Left ventricle myocardium inferior (tissue), 1 donor: Measurements from ENCODE around the gene KLHL30. TPM values are rescaled to one million over a fixed set of nuclear protein-coding genes. Genes with fewer than 3 reads are reported as not detected.

ENCODE experiments used
- DNase-seq: peaks from one replicate; pipeline ENCODE4 v3.0.0-alpha.2; 2020
- H3K27ac ChIP-seq: fragments of 200-600 bp; replicated peaks from 2 replicates; pipeline ENCODE4 v1.8.0; 2021
- H3K27me3 ChIP-seq: fragments of 200-600 bp; 2 replicates; pipeline ENCODE4 v1.8.0; 2021; ENCODE audit warnings: low read depth
- H3K36me3 ChIP-seq: fragments of 200-600 bp; 2 replicates; pipeline ENCODE4 v1.8.0; 2021
- H3K4me1 ChIP-seq: fragments of 200-600 bp; 2 replicates; pipeline ENCODE4 v1.8.0; 2021
- H3K4me3 ChIP-seq: fragments of 200-600 bp; 2 replicates; pipeline ENCODE4 v1.8.0; 2021; ENCODE audit warnings: mild to moderate bottlenecking, moderate library complexity
- H3K9me3 ChIP-seq: fragments of 200-600 bp; replicated peaks from 2 replicates; pipeline ENCODE4 v1.8.0; 2021
- CTCF ChIP-seq: fragments of 200-600 bp; IDR thresholded peaks from 2 replicates; pipeline ENCODE4 v1.8.0; 2021; ENCODE audit warnings: antibody characterized with exemption, mild to moderate bottlenecking, borderline replicate concordance
- intact Hi-C: fragments of 100-400 bp; cut with micrococcal nuclease; formaldehyde crosslinking; loops from one replicate; pipeline ENCODE4 v1.11.0; 2022
- total RNA-seq: library from RNA; stranded (reverse); fragmentation: NEBNext Ultra II Directional; extraction: Animal tissue kit (Norgen Biotek cat#: 25700); gene quantifications from one replicate; pipeline ENCODE4 v1.2.1, GENCODE V29; 2021
- donor health status: DM: no; HTN: yes; CAD: no; lungs with severe emphysema.

Gene KLHL30
- total RNA-seq, 1 donor from 2014 or later = 17.3 TPM

- no peak for TF ChIP-seq CTCF
- Histone ChIP-seq H3K4me3 (no peak overlapping the region), H3K36me3 (no peaks in the 10 kb centered on the region), H3K4me1 (no peaks in the 10 kb centered on the region), H3K27ac (no peak overlapping the region), H3K27me3 (peaks cover 22% of the 10 kb centered on the region), H3K9me3 (no peaks in the 10 kb centered on the region)
- intact Hi-C loops = no loop called here
- no peak for DNase-seq
Measured at GRCh38 chr2:238128061-238128440, 10.4 kb upstream of the KLHL30 start.

- no peaks in the 10 kb centered on the region for H3K36me3 ChIP-seq
Measured at GRCh38 chr2:238128534-238129001, 9.9 kb upstream of the KLHL30 start.

GRCh38 chr2:238129166-238130010, 9.1 kb upstream of the KLHL30 start:
- H3K4me1 ChIP-seq = no peaks in the 10 kb centered on the region
- no peak overlapping the region for H3K4me3 ChIP-seq
- DNase-seq = no peak
- TF ChIP-seq CTCF = no peak
- no peaks in the 10 kb centered on the region for H3K9me3 ChIP-seq
- no peaks in the 10 kb centered on the region for H3K36me3 ChIP-seq
- H3K27ac ChIP-seq = no peak overlapping the region
- intact Hi-C loops = no loop called here
- peaks cover 22% of the 10 kb centered on the region for H3K27me3 ChIP-seq

More at GRCh38 chr2:238128534-238129001, 9.9 kb upstream of the KLHL30 start:
- Histone ChIP-seq H3K9me3 (no peaks in the 10 kb centered on the region), H3K4me3 (no peak overlapping the region), H3K27ac (no peak overlapping the region), H3K27me3 (peaks cover 22% of the 10 kb centered on the region), H3K4me1 (no peaks in the 10 kb centered on the region)
- DNase-seq = no peak
- intact Hi-C loops = no loop called here
- TF ChIP-seq CTCF = no peak

- no peak for DNase-seq
- H3K36me3 ChIP-seq = no peaks in the 10 kb centered on the region
- H3K27ac ChIP-seq = no peak overlapping the region
- no peak for TF ChIP-seq CTCF
- no peaks in the 10 kb centered on the region for H3K9me3 ChIP-seq
- intact Hi-C loops = no loop called here
- H3K27me3 ChIP-seq = peaks cover 22% of the 10 kb centered on the region
- no peak overlapping the region for H3K4me3 ChIP-seq
- H3K4me1 ChIP-seq = no peaks in the 10 kb centered on the region
Measured at GRCh38 chr2:238130111-238130695, 8.3 kb upstream of the KLHL30 start.

GRCh38 chr2:238130696-238131628, 7.5 kb upstream of the KLHL30 start:
- DNase-seq = no peak
- TF ChIP-seq CTCF = no peak
- H3K27ac ChIP-seq = no peak overlapping the region
- no peak overlapping the region for H3K4me3 ChIP-seq
- peaks cover 22% of the 10 kb centered on the region for H3K27me3 ChIP-seq
- no peaks in the 10 kb centered on the region for H3K36me3 ChIP-seq
- H3K4me1 ChIP-seq = no peaks in the 10 kb centered on the region
- no peaks in the 10 kb centered on the region for H3K9me3 ChIP-seq
- intact Hi-C loops = no loop called here
